Activated naive CD8-positive, alpha-beta T cell treated with anti-CD3 and anti-CD28 coated beads, Interleukin-2, amount 10 ng/mL, durations not matched to agents 7 days and 5 days (primary cell): ENCODE results near the gene NDUFC2. TPM values are rescaled to one million over a fixed set of nuclear protein-coding genes. Genes with fewer than 3 reads are reported as not detected.
"Not testable (repeated sequence)": the region's sequence is repeated elsewhere in the genome, so short reads cannot be mapped to it uniquely, and the experiment has no call there.

Experiments
- ATAC-seq: fragments of 150-1000 bp; cut with Tn5 transposase; one replicate; pipeline ENCODE4 v1.10.0; 2021; ENCODE audit warnings: low read depth, moderate library complexity
- POLR2A ChIA-PET: fragments of 350-600 bp; sonication (Branson Sonifier 250); formaldehyde crosslinking; loops from one replicate; lab custom pipeline; 2021; ENCODE audit warnings: antibody characterized with exemption; lab: Charles Lee
- DNase-seq: peaks from one replicate; pipeline ENCODE4 v3.0.0; 2021
- H3K27ac Mint-ChIP-seq: one replicate; pipeline ENCODE4 v1.8.0; 2022; ENCODE audit warnings: mild to moderate bottlenecking, mixed read lengths
- H3K27me3 Mint-ChIP-seq: one replicate; pipeline ENCODE4 v1.8.0; 2022; ENCODE audit warnings: mild to moderate bottlenecking, moderate library complexity, mixed read lengths
- H3K36me3 Mint-ChIP-seq: one replicate; pipeline ENCODE4 v1.8.0; 2021; ENCODE audit warnings: mild to moderate bottlenecking, mixed read lengths
- H3K4me1 Mint-ChIP-seq: one replicate; pipeline ENCODE4 v1.8.0; 2021; ENCODE audit warnings: mixed read lengths
- H3K4me3 Mint-ChIP-seq: one replicate; pipeline ENCODE4 v1.8.0; 2022; ENCODE audit warnings: mild to moderate bottlenecking, moderate library complexity, mixed read lengths
- H3K9me3 Mint-ChIP-seq: one replicate; pipeline ENCODE4 v1.8.0; 2021; ENCODE audit warnings: mixed read lengths
- total RNA-seq, 2 experiments: library from RNA; stranded (reverse); gene quantifications; one replicate each; pipeline ENCODE4 v1.2.3, GENCODE V29; 2021

NDUFC2 gene
- total RNA-seq, 2 experiments from 2014 or later: 162 to 163 TPM

DNA sequence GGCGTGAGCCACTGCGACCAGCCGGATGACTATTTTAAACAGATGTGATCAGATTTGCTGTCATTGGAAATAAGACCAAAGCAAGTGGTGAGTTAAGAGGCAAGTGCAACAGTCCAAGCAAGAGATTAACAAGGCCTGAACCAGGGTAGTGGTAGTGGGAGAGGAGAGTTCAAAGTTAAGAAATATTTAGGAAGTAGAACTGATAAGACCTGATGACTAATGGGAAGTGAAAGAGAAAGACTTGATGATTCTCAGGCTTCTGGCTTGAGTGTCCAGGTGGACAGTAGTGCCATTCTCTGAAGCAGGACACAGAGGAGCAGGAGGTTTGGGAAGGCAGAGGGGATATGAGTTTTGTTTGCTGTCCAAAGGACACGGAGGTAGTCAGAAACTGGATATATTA, 7.2 kb downstream of the NDUFC2 start:
- no peaks in the 10 kb centered on the region for H3K27me3 Mint-ChIP-seq
- DNase-seq (no peak), ATAC-seq (no peak)
- H3K4me1 Mint-ChIP-seq: peaks cover 21% of the 10 kb centered on the region
- H3K9me3 Mint-ChIP-seq: no peaks in the 10 kb centered on the region
- H3K36me3 Mint-ChIP-seq: peaks cover 38% of the 10 kb centered on the region
- H3K4me3 Mint-ChIP-seq: no peak overlapping the region
- POLR2A ChIA-PET: no interaction called here
- no peak overlapping the region for H3K27ac Mint-ChIP-seq

DNA sequence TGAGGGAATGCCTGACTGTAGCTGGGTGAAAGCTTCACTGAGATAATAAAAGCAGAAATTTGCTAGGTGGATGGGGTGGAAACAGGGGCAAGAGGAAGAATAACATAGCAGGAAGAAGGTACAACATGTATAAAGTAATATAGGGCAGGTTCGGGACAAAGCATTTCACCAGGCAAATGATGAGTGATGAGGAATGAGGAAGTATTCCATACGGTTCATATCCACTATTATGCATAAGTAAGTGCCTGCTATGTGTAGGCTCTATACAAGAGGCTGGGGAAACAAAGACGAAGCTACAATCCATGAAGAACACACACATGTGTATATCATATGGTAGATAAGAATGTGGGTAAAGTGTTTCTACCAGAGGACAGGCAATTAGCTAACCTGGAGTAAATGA, 7.9 kb downstream of the NDUFC2 start:
- DNase-seq (no peak), ATAC-seq (no peak)
- peaks cover 19% of the 10 kb centered on the region for H3K4me1 Mint-ChIP-seq
- H3K27ac Mint-ChIP-seq: no peak overlapping the region
- H3K4me3 Mint-ChIP-seq: no peak overlapping the region
- no peaks in the 10 kb centered on the region for H3K9me3 Mint-ChIP-seq
- H3K36me3 Mint-ChIP-seq: peaks cover 41% of the 10 kb centered on the region
- H3K27me3 Mint-ChIP-seq: no peaks in the 10 kb centered on the region
- POLR2A ChIA-PET: no interaction called here

DNA sequence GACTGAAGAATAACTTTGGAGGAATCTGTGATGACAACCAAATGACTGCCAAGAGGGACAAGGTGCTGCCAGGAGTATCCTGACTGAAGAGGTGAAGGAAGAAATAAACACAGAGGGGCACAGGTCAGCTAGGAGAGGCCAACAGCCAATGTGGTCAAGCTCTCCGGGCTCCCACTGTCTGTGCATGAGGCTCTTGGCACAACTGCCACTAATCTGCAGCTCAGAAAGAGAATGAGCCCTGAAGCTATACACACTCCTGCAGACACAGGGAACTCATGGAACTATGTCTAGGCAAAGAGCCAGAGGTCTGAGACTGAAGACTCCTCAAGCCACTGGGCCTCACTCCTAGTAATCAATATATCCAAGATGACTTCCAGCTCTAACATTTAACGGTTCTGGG, 9.0 kb downstream of the NDUFC2 start:
- Mint-ChIP-seq H3K36me3 (peaks cover 40% of the 10 kb centered on the region), H3K4me1 (peaks cover 11% of the 10 kb centered on the region), H3K27me3 (no peaks in the 10 kb centered on the region), H3K9me3 (no peaks in the 10 kb centered on the region), H3K4me3 (no peak overlapping the region), H3K27ac (no peak overlapping the region)
- DNase-seq (no peak), ATAC-seq (no peak)
- POLR2A ChIA-PET: no interaction called here

DNA sequence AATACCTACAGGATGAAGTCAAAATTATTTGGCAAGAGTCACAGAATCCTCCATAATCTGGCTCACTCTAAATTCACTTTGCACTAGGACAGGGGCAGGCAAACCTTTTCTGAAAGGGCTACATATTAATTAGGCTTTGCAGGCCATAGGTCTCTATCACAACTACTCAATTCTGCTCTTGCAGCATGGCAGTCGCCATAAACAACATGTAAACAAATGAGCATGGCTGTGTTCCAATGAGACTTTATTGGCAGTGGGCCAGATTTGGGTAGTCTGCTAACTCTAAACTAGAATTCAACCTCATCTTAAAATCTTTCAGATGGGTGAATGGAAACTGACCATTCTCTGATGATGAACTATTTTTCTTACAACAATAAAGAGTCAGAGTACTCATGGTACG, 10.2 kb downstream of the NDUFC2 start:
- Mint-ChIP-seq H3K4me3 (no peak overlapping the region), H3K27ac (no peak overlapping the region), H3K36me3 (peaks cover 36% of the 10 kb centered on the region), H3K9me3 (no peaks in the 10 kb centered on the region), H3K27me3 (no peaks in the 10 kb centered on the region), H3K4me1 (peaks cover 4% of the 10 kb centered on the region)
- POLR2A ChIA-PET: no interaction called here
- ATAC-seq (no peak), DNase-seq (no peak)

DNA sequence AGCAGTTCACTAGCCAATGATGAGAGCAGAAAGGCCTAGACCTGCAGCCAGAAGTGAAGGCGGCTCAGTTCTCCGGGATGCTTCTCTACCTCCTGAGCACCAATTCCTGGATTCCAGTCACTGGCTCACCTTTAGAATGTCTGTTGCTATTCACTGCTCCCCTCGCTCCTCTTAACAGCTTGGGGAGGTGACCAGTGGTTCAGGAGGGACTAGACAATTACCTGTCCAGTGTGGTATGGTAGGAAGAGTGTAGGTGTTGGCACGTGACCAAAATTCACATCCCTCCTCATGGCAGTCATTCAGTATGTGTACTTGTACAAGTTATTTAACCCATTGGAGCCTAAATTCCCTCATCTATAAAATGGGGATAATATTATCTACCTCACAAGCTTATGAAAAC, 12.0 kb downstream of the NDUFC2 start:
- peaks cover 34% of the 10 kb centered on the region for H3K36me3 Mint-ChIP-seq
- H3K27ac Mint-ChIP-seq: no peak overlapping the region
- DNase-seq (no peak), ATAC-seq (no peak)
- H3K27me3 Mint-ChIP-seq: no peaks in the 10 kb centered on the region
- H3K9me3 Mint-ChIP-seq: no peaks in the 10 kb centered on the region
- POLR2A ChIA-PET: interaction anchor here (1.9 kb wide), 1 partner anchor 10 kb away, joined by 5 read pairs; no protein-coding TSS in a partner anchor
- H3K4me1 Mint-ChIP-seq: peaks cover 3% of the 10 kb centered on the region
- no peak overlapping the region for H3K4me3 Mint-ChIP-seq

DNA sequence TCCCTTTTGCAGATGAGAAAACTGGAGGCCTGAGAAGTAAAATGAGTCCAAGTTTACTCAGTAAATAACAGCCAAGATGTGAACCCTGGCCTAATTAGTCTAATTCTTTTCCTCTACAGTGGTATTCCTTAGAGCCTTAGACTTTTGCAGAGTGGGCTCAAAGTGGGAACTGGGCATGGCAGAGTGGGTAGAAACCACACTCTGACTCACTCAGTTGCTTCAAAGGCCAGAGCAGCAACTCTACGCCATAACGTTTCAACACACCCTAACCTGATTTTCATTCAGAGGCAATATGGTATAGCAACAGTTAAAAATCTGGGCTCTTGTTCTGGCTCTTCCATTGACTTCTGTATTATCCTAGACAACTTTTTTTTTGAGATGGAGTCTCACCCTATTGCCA, 13.2 kb downstream of the NDUFC2 start:
- ATAC-seq (no peak), DNase-seq (no peak)
- peaks cover 26% of the 10 kb centered on the region for H3K36me3 Mint-ChIP-seq
- no peaks in the 10 kb centered on the region for H3K9me3 Mint-ChIP-seq
- POLR2A ChIA-PET: interaction anchor here (0.6 kb wide), 1 partner anchor 24 kb away, joined by 7 read pairs; no protein-coding TSS in a partner anchor
- H3K27ac Mint-ChIP-seq: no peak overlapping the region
- H3K4me3 Mint-ChIP-seq: no peak overlapping the region
- peaks cover 1% of the 10 kb centered on the region for H3K4me1 Mint-ChIP-seq
- no peaks in the 10 kb centered on the region for H3K27me3 Mint-ChIP-seq

DNA sequence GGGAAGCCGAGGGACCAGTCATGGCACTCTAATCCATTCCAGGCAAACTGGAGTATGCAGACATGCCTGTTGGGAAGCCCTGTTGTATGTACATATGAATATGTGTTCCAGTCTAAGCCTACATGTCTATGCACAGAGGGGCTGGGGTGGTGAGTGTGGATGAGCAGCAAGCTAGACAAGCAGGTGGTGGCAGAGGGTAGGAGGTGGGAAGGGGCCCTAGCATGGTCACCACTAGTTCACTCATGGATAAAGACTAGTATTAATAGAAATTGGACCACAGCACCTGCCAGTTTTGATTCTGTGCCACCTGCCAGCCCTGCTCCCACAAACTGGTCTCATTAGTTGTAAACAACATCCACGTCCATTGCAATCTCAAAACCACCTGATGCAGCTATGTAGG, 14.5 kb downstream of the NDUFC2 start:
- H3K27ac Mint-ChIP-seq: no peak overlapping the region
- POLR2A ChIA-PET: no interaction called here
- no peak overlapping the region for H3K4me3 Mint-ChIP-seq
- no peaks in the 10 kb centered on the region for H3K27me3 Mint-ChIP-seq
- no peak for ATAC-seq
- no peak for DNase-seq
- peaks cover 1% of the 10 kb centered on the region for H3K4me1 Mint-ChIP-seq
- peaks cover 24% of the 10 kb centered on the region for H3K36me3 Mint-ChIP-seq
- no peaks in the 10 kb centered on the region for H3K9me3 Mint-ChIP-seq

DNA sequence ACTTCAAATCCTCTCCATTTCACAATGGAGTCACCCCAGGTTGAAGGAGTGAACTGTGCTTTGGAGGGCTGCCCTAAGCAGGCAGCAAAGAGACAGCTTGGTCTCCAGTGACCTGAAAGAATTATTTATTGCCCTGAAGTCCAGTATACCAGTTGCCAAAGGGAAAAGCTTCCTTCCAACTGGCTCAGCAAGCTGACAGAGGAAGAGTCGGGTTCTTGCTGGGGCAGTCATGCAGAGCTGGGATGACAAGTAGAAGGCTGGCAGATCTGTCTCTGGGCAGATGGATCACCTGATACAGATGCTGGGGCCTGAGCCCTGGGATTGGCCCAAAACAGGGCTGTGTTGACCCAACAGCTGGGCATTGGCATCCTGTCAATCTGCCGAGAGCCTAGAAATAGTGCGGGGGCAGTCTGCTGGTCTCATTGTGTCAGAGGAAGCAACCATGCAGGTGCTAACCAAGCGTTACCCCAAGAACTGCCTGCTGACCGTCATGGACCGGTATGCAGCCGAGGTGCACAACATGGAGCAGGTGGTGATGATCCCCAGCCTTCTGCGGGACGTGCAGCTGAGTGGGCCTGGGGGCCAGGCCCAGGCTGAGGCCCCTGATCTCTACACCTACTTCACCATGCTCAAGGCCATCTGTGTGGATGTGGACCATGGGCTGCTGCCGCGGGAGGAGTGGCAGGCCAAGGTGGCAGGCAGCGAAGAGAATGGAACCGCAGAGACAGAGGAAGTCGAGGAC, 16.1 kb downstream of the NDUFC2 start, which contains the start of gene THRSP:
Gene THRSP, plus strand, starts transcription at position 422 of the 742 bp plus-strand sequence. Its CDS starts 21 bp downstream, at position 443.
- no peak for ATAC-seq
- Mint-ChIP-seq H3K9me3 (no peaks in the 10 kb centered on the region), H3K36me3 (peaks cover 15% of the 10 kb centered on the region), H3K27ac (no peak within 1 kb of the TSS), H3K4me3 (no peak within 1 kb of the TSS), H3K27me3 (no peaks in the 10 kb centered on the region), H3K4me1 (peaks cover 1% of the 10 kb centered on the region)
- POLR2A ChIA-PET: interaction anchor here (1.3 kb wide), 1 partner anchor 16 kb away, joined by 3 read pairs; no protein-coding TSS in a partner anchor
- no peak for DNase-seq

DNA sequence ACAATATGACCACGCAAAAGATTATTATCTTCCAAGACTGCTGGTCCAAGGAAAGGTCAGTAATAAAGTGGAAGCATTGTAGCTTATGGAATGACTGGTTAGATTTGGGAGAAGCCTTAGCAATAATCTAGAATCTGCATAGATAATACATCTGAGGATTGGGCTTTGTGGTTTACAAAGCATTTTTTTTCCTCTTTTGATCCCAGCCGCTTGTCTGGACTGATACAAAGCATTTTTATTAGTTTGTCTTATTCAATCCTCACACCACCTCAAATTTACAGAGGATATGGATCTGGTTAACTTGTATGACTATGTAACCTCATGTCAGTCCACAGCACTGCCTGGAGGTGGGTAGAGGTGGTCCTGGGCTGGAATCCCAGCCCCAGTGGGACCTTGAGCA, 17.0 kb downstream of the NDUFC2 start:
- Mint-ChIP-seq H3K36me3 (peaks cover 11% of the 10 kb centered on the region), H3K27ac (no peak overlapping the region), H3K9me3 (no peaks in the 10 kb centered on the region), H3K4me3 (no peak overlapping the region), H3K27me3 (no peaks in the 10 kb centered on the region), H3K4me1 (peaks cover 1% of the 10 kb centered on the region)
- DNase-seq (no peak), ATAC-seq (no peak)
- POLR2A ChIA-PET: interaction anchor here (1.3 kb wide), 1 partner anchor 16 kb away, joined by 3 read pairs; no protein-coding TSS in a partner anchor

DNA sequence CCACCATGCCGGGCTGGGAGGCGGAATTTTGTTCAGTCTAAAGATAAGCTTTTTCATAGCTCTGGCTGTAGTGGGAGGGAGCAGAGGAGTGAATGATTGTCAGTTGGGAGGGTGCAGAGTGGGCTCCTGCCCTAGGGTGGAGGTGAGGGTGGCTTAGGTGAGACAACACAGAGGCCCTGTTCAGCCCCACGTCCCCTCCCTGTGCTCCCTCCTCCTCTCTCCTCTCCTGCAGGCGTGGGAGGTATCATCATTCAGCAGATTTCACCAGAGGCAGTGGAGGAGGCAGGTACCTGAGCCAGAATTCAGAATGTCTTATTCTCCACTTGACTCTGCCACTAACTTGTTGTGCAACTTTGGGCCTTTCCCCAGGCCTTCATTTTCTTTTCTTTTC, 17.7 kb downstream of the NDUFC2 start:
- no peaks in the 10 kb centered on the region for H3K9me3 Mint-ChIP-seq
- H3K36me3 Mint-ChIP-seq: peaks cover 4% of the 10 kb centered on the region
- no peak overlapping the region for H3K27ac Mint-ChIP-seq
- ATAC-seq: no peak
- no peak overlapping the region for H3K4me3 Mint-ChIP-seq
- DNase-seq: no peak
- peaks cover 1% of the 10 kb centered on the region for H3K4me1 Mint-ChIP-seq
- POLR2A ChIA-PET: no interaction called here
- no peaks in the 10 kb centered on the region for H3K27me3 Mint-ChIP-seq

DNA sequence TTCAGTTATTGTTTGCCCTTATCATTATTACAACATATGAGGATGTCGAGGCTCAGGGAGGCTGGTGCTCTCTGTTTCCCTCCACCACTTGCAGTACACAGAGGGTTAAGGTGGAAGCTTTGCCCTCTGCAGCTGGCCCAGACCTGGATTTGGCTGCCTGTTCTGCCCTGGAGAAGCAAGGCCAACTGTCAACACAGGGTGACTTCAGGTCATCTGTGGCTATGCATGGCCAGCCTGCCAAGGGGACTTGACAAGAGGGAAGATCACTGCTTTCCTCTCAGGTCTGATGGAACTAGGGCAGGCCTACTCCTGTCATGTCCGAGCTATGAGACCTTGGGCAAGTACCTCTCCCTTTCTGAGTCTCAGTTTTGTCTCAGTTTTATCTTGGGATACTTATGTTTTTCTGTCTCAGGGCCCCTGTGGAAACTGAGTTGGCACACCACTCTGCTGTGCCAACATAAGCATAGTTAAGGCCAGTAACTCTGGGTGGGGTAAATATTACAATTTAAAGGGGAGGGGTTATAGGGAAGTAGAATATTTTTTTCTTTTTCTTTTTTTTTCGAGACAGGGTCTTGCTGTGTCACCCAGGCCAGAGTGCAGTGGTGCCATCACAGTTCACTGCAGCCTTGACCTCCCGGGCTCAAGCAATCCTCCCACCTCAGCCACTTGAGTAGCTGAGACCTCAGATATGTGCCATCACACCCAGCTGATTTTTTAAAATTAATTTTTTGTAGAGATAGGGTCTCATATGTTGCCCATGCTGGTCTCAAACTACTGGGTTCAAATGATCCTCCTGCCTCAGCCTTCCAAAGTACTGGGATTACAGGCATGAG, 18.4 kb downstream of the NDUFC2 start:
- Mint-ChIP-seq H3K27ac (no peak overlapping the region), H3K4me1 (no peaks in the 10 kb centered on the region), H3K27me3 (peaks cover under 1% of the 10 kb centered on the region), H3K4me3 (no peak overlapping the region), H3K9me3 (no peaks in the 10 kb centered on the region), H3K36me3 (no peaks in the 10 kb centered on the region)
- POLR2A ChIA-PET: interaction anchor here (0.6 kb wide), 1 partner anchor 447 kb away, joined by 3 read pairs; no protein-coding TSS in a partner anchor
- DNase-seq: no peak
- ATAC-seq: no peak

DNA sequence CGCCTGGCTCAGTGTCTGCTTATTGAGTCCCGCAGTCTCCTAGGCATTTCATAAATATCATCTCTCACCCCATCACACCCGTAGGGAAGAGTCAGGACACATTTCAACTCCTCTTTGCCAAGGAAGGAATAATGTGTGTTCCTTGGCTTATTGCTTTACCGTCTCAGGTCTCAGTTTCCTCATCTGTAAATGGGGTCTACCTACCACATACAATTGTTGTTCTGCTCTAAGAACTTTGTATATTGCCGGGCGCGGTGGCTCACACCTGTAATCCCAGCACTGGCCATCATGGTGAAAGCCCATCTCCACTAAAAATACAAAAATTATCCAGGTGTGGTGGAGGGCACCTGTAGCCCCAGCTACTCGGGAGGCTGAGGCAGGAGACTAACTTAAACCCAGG, 19.1 kb downstream of the NDUFC2 start:
- Mint-ChIP-seq H3K27ac (no peak overlapping the region), H3K36me3 (no peaks in the 10 kb centered on the region), H3K4me1 (no peaks in the 10 kb centered on the region), H3K27me3 (peaks cover 2% of the 10 kb centered on the region), H3K9me3 (no peaks in the 10 kb centered on the region), H3K4me3 (no peak overlapping the region)
- no peak for DNase-seq
- no peak for ATAC-seq
- POLR2A ChIA-PET: interaction anchor here (0.6 kb wide), 1 partner anchor 446 kb away, joined by 3 read pairs; no protein-coding TSS in a partner anchor

DNA sequence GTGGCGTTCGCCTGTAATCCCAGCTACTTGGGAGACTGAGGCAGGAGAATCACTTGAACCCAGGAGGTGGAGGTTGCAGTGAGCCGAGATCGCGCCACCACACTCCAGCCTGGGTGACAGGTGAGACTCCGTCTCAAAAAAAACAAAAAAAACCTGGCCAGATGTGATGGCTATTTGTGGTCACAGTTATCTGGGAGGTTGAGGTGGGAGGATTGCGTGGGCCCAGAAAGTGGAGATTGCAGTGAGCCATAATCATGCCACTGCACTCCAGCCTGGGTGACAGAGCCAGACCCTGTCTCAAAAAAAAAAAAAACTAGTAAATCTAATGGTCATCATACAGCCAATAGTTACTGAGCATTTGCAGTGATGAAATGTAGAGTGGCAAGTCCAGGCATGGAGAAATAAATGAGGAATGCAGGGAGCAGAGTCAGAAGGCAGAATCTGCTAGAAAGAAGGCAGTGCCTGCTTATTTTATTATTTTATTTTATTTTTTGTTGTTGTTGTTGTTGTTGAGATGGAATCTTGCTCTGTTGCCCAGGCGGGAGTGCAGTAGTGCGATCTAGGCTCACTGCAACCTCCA, 19.8 kb downstream of the NDUFC2 start:
- H3K9me3 Mint-ChIP-seq, H3K27ac Mint-ChIP-seq, H3K4me3 Mint-ChIP-seq, H3K4me1 Mint-ChIP-seq, POLR2A ChIA-PET, ATAC-seq, H3K27me3 Mint-ChIP-seq, DNase-seq, H3K36me3 Mint-ChIP-seq: not testable (repeated sequence)
